HUDEP-2 (cell line): ENCODE results near the gene ADGRL3.
A peak's percentile ranks its signal among the peaks of the same experiment; 100 is the strongest.
"Not testable (repeated sequence)": the region's sequence is repeated elsewhere in the genome, so short reads cannot be mapped to it uniquely, and the experiment has no call there.

Experiments used
- DNase-seq, 76 experiments: peaks; one replicate each; lab custom pipeline; 2025; ENCODE audit not compliant: unreplicated experiment in 76 of 76; lab: John Stamatoyannopoulos, UW

Gene ADGRL3

DNA sequence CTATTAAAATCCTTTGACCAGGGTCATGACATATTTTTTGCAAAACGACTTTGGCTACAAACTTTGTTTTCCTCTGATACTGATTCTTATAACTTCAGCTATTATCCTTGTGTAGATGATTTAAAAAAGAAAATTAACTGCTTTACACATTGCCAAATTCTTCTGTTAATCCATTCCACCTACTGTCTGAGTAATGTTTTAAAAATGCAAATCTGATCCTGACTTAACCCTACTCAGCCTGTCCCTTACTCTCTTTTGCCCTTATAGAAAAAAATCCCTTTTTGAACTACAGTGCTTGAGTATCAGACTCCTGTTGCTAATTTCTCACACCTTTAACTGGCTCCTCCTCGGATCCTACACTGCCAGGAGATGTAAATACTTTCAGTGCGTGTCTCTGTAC, 723.1 kb downstream of the ADGRL3 start:
- no peak for DNase-seq

GRCh38 chr4:61924131-61924530, 724.0 kb downstream of the ADGRL3 start:
- DNase-seq: no peak

- DNase-seq: no peak
Measured at GRCh38 chr4:61933527-61933926, 733.4 kb downstream of the ADGRL3 start.

DNA sequence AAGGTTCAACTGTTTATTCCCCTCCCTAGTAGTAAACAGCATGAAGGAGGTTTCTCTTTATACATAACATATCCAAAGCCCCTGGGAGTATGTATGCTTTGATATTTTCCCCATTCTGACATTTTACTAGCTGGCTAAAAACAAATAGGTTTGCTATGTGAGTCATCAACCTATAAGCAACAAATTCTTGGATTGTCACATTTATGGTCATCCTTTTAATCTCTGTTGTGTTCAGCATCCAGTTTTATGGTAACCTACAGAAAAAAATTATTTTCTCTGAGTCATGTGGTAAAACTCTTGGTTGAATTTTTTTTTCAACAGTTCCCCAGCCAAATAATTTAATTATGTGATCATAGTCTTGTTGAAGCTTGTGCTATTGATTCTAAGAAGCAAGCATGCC, 734.1 kb downstream of the ADGRL3 start:
- no peak for DNase-seq

- DNase-seq: no peak
Measured at GRCh38 chr4:61938250-61938846, 738.2 kb downstream of the ADGRL3 start.

GRCh38 chr4:61950625-61951024, 750.5 kb downstream of the ADGRL3 start:
- DNase-seq: no peak

GRCh38 chr4:61953386-61953785, 753.3 kb downstream of the ADGRL3 start:
- no peak for DNase-seq

- DNase-seq: no peak
Measured at GRCh38 chr4:61958591-61958990, 758.5 kb downstream of the ADGRL3 start.

GRCh38 chr4:61959087-61959486, 759.0 kb downstream of the ADGRL3 start:
- no peak for DNase-seq

DNA sequence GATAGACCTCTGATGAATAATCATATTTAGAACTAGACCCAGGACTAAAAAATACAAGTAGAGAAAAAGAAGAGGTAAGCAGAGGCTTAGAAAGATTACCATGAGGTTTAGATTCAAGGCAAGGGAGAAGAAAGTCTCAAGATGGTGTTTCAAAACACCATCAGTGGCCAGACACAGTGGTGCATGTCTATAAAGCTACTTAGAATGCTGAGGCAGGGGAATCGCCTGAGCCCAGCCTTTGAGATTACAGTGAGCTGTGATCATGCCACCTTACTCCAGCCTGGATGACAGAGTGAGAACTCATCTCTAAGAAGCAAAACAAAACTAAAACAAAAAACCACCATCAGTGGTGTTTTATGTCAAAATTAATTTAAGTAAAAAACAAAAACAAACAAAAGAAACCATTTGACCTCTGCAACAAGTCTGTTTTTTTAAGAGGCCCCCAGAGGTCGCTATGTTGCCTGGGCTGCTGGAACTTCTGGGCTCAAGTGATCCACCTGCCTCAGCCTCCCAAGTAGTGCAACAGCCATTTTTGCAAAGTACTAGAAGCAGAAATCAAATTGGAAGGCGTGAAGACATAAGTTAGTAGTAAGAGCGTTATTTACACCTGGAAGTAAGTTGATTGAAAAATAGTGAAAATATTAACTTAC, 784.3 kb downstream of the ADGRL3 start:
- DNase-seq: peak in 3 of 76 experiments; percentile 0 to 1 (median 1)

DNA sequence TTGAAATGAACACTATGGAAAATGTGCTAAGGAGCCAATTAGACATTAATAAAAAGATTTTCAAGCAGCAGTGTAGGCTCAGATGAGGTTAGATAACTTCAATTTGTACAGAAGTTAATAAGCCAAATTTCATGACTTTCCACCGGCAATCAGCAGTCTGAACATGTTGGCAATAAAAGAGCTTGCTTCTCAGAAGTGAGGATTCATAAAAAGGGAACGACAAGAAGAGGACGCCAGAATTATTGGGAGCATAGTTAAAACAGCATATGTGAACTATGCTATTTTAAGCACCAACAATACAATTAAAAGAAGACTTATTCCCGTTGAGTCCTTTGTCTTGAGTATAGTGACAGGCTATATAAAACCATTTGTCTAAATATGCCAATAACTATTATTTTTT, 785.3 kb downstream of the ADGRL3 start:
- no peak for DNase-seq

DNA sequence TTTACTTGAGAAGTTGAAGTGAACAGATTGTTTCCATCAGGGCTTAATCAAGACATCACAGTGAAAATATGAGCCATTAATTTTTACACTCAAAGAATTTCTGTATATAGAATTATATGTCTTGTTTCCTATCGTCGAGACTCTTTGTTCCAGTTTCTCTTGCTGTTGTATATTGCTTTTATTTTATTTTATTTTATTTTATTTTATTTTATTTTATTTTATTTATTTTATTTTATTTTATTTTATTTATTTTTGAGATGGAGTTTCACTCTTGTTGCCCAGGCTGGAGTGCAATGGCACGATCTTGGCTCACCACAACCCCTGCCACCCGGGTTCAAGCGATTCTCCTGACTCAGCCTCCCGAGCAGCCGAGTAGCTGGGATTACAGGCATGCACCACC, 786.8 kb downstream of the ADGRL3 start:
- not testable (repeated sequence) for DNase-seq

- DNase-seq: no peak
Measured at GRCh38 chr4:61992351-61992750, 792.2 kb downstream of the ADGRL3 start.

DNA sequence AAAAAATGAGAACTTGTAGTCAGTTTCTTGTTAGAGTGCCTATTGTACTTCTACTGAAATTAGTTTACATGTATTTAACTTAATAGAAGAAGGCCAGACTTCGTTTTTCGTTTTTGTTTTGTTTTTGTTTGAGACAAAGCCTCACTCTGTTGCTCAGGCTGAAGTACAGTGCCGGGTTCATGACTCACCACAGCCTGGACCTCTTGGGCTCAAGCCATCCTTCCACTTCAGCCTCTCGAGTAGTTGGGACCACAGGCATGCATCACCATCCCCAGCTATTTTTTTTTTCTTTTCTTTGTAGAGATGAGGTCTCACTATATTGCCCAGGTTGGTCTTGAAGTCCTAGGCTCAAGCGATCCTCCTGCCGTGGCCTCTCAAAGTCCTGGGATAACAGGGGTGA, 793.9 kb downstream of the ADGRL3 start:
- DNase-seq: peak in 2 of 76 experiments; percentile 1 to 13

GRCh38 chr4:61995717-61996340, 795.7 kb downstream of the ADGRL3 start:
- DNase-seq: no peak

GRCh38 chr4:61996943-61997342, 796.8 kb downstream of the ADGRL3 start:
- no peak for DNase-seq

- DNase-seq: no peak
Measured at GRCh38 chr4:61997831-61998230, 797.7 kb downstream of the ADGRL3 start.

DNA sequence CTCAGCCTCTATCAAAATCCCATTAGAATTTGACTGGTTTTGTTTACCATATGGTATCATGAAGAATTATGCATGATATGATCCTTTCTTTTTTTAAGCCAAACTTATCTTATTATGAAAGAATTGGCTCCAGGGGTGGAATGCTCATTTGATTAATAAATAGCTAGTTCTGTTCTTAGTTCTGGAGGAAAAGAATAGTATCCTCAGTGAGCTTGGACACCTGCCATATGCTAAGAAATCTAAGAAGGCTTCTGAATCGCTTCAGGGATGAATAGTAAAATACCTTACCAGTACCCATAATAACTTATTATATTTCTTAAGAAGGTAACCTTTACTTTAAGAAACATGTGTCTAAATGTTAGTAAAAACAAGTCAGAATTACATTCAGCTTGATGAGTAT, 803.6 kb downstream of the ADGRL3 start:
- no peak for DNase-seq

DNA sequence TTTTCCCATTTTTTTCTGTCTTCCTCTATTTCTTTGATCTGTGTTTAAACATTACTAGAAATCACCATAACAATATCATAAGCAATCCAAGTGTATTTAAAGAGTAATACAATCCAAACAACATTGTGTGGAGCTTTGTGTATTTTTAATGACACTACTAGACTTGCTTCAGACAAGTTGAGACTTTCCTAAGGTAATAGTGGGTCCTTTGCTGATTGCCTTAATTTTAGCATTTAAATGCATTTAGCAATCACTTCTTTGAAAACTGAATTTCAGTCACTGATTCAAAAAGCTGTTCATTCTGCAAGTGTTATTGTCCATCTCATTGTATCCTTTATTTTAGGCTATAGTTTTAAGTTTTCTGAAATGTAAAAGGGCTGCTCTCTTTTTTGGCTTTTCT, 804.8 kb downstream of the ADGRL3 start:
- DNase-seq: no peak

GRCh38 chr4:62006108-62006507, 806.0 kb downstream of the ADGRL3 start:
- no peak for DNase-seq

DNA sequence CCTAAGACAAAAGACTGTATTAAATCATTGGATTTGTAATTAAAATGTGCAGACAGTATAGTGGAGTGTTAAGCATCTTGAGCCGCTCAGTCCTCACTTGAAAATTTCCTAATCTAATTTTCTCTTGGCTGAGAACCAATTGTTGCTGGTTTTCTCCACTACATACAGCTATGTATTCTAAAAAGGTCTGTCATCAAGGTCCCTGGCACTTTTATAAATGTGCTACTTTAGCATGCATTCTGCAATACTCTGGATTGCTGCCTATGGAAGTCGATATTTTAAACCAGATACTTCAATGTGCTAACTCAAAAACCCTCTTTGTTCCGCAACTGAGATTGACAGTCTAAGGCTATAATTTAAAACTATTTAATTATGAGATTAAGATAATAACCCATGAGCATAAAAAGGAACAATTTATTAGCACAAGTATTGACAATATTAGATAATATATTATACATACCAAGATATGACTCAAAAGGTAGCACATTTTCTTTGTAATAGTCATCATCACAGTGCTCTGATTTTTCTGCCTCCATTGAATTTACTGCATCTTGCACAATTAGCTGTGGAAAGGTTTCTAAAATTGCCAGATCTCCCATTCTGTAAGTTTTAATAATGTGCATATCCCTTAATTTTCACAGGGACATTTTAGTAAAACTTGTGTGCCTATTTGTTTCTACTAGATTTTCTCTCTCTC, 815.1 kb downstream of the ADGRL3 start:
- DNase-seq: no peak

- DNase-seq: no peak
Measured at GRCh38 chr4:62018537-62018936, 818.4 kb downstream of the ADGRL3 start.
